ENCODE results near the gene CFAP52. TPM values are rescaled to one million over a fixed set of nuclear protein-coding genes. Genes with fewer than 3 reads are reported as not detected.

CFAP52 gene
- polyA plus RNA-seq, 3 donors: not detected

DNA sequence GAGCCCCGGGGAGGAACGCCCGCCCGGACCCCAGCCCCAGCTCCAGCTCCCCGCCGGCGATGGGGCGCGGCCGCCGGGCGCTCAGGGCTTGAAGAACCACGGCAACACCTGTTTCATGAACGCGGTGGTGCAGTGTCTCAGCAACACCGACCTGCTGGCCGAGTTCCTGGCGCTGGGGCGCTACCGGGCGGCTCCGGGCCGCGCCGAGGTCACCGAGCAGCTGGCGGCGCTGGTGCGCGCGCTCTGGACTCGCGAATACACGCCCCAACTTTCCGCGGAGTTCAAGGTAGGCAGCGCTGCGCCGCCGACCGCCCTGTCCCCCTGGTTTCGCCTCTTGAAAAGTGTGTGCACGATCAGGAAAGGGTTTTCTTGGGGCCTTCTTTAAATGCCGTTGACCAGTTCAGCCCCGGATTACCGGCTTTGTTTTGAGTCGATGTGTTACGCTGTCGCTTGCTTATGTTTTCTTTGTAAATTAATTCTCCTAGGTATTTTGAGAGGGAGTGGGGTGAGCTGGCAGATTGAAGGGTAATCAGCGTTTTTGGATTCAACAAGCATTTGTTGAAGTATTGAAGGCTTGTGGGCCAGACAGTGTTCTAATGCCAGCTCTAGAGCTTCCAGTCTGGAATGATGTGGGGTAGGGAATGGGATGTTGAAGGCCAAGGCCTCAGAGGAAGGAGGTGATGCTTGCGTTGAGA is 69.6 kb downstream of the CFAP52 start:
- Mint-ChIP-seq H3K36me3 (peaks cover 0 to 3% of the 10 kb centered on the region in 2 donors), H3K4me1 (peaks cover 23% of the 10 kb centered on the region), H3K27ac (peak overlapping the region in 1 of 7 donors; percentile 14), H3K4me3 (peak overlapping the region; percentile 56 to 87), H3K27me3 (ENCODE audit: low read depth in 3 of 3) (peaks cover 18 to 24% (median 20%) of the 10 kb centered on the region in 3 donors), H3K9me3 (peaks cover 0 to 6% (median 2%) of the 10 kb centered on the region in 7 donors)
- no peaks in the 10 kb centered on the region for H3K36me3 ChIP-seq (replicated peaks in 1 of 2; ENCODE audit: control insufficient read depth in 1 of 2, insufficient read depth in 2 of 2, low read length in 2 of 2)
- no peak for DNase-seq
- no peaks in the 10 kb centered on the region for H3K79me2 ChIP-seq (ENCODE audit: insufficient read depth, low read length)
- H3K27ac ChIP-seq (ENCODE audit: low read depth in 1 of 2, low read length in 2 of 2): no peak overlapping the region
- no peaks in the 10 kb centered on the region for H4K20me1 ChIP-seq (ENCODE audit: insufficient read depth, low read length)
- H3K9ac ChIP-seq (ENCODE audit: insufficient read depth, low read length, poor library complexity, severe bottlenecking): peak overlapping the region; percentile 30
- H3K9me3 ChIP-seq (replicated peaks in 1 of 2; ENCODE audit: control insufficient read depth in 1 of 2, insufficient read depth in 1 of 2, low read length in 2 of 2): no peaks in the 10 kb centered on the region
- intact Hi-C loops (cut with micrococcal nuclease): no loop called here
- H2AFZ ChIP-seq (ENCODE audit: insufficient read depth, low read depth, low read length, poor library complexity, severe bottlenecking): peak overlapping the region; percentile 89
- peaks cover 16% of the 10 kb centered on the region in 2 donors for H3K27me3 ChIP-seq (ENCODE audit: control insufficient read depth in 2 of 2, insufficient read depth in 2 of 2, low read length in 2 of 2)
- H3K4me3 ChIP-seq (replicated peaks in 1 of 3; ENCODE audit: low read depth in 2 of 3, low read length in 3 of 3): peak overlapping the region in 2 of 3 experiments; percentile 38 to 77
- 2% methylated on average over 51 of the region's 51 CpGs for WGBS (ENCODE audit: insufficient coverage)
- peaks cover 9 to 22% of the 10 kb centered on the region in 2 donors for H3K4me1 ChIP-seq (ENCODE audit: control insufficient read depth in 1 of 2, insufficient read depth in 2 of 2, low read length in 2 of 2)
- peak overlapping the region; percentile 77 for H3K4me2 ChIP-seq (replicated peaks; ENCODE audit: extremely low read depth, low read length, poor library complexity, severe bottlenecking)
- TF ChIP-seq, protein P1, sequence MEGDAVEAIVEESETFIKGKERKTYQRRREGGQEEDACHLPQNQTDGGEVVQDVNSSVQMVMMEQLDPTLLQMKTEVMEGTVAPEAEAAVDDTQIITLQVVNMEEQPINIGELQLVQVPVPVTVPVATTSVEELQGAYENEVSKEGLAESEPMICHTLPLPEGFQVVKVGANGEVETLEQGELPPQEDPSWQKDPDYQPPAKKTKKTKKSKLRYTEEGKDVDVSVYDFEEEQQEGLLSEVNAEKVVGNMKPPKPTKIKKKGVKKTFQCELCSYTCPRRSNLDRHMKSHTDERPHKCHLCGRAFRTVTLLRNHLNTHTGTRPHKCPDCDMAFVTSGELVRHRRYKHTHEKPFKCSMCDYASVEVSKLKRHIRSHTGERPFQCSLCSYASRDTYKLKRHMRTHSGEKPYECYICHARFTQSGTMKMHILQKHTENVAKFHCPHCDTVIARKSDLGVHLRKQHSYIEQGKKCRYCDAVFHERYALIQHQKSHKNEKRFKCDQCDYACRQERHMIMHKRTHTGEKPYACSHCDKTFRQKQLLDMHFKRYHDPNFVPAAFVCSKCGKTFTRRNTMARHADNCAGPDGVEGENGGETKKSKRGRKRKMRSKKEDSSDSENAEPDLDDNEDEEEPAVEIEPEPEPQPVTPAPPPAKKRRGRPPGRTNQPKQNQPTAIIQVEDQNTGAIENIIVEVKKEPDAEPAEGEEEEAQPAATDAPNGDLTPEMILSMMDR (IDR thresholded peaks at IDR 0.05): no peak

DNA sequence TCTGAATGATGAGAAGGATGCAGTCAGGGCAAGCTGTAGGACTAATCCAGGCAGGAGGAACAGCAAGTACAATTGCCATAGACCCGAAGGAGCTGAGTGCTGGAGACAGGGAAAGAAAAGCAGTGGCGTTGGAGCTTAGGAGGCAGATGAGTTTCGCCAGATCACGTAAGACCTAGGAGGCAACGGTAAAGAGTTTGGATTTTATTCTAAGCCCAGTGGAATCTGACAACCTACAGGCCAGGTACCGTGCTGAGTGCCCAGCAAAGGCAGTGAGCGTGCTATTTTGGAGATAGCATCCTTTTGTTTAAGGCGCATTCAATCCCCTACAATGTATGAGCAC is 70.1 kb downstream of the CFAP52 start:
- intact Hi-C loops (cut with micrococcal nuclease): no loop called here
- H2AFZ ChIP-seq (ENCODE audit: insufficient read depth, low read depth, low read length, poor library complexity, severe bottlenecking): no peak overlapping the region
- no peak overlapping the region for H3K9ac ChIP-seq (ENCODE audit: insufficient read depth, low read length, poor library complexity, severe bottlenecking)
- Mint-ChIP-seq H3K36me3 (peaks cover 0 to 3% of the 10 kb centered on the region in 2 donors), H3K27me3 (ENCODE audit: low read depth in 3 of 3) (peaks cover 18 to 24% (median 21%) of the 10 kb centered on the region in 3 donors), H3K27ac (peak overlapping the region in 1 of 7 donors; percentile 14), H3K4me1 (peaks cover 23% of the 10 kb centered on the region), H3K4me3 (peak overlapping the region in 1 of 2 donors; percentile 87), H3K9me3 (peaks cover 0 to 6% (median 2%) of the 10 kb centered on the region in 7 donors)
- peaks cover 9 to 22% of the 10 kb centered on the region in 2 donors for H3K4me1 ChIP-seq (ENCODE audit: control insufficient read depth in 1 of 2, insufficient read depth in 2 of 2, low read length in 2 of 2)
- no peaks in the 10 kb centered on the region for H4K20me1 ChIP-seq (ENCODE audit: insufficient read depth, low read length)
- H3K9me3 ChIP-seq (replicated peaks in 1 of 2; ENCODE audit: control insufficient read depth in 1 of 2, insufficient read depth in 1 of 2, low read length in 2 of 2): no peaks in the 10 kb centered on the region
- 66% methylated on average over 7 of the region's 8 CpGs for WGBS (ENCODE audit: insufficient coverage)
- H3K79me2 ChIP-seq (ENCODE audit: insufficient read depth, low read length): no peaks in the 10 kb centered on the region
- H3K27ac ChIP-seq (ENCODE audit: low read depth in 1 of 2, low read length in 2 of 2): no peak overlapping the region
- no peak overlapping the region for H3K4me3 ChIP-seq (replicated peaks in 1 of 3; ENCODE audit: low read depth in 2 of 3, low read length in 3 of 3)
- no peak overlapping the region for H3K4me2 ChIP-seq (replicated peaks; ENCODE audit: extremely low read depth, low read length, poor library complexity, severe bottlenecking)
- H3K27me3 ChIP-seq (ENCODE audit: control insufficient read depth in 2 of 2, insufficient read depth in 2 of 2, low read length in 2 of 2): peaks cover 16% of the 10 kb centered on the region in 2 donors
- TF ChIP-seq, protein P1 (IDR thresholded peaks at IDR 0.05): no peak
- DNase-seq: no peak
- H3K36me3 ChIP-seq (replicated peaks in 1 of 2; ENCODE audit: control insufficient read depth in 1 of 2, insufficient read depth in 2 of 2, low read length in 2 of 2): no peaks in the 10 kb centered on the region

Measured in CD14-positive monocyte (primary cell).